ENCODE data around the gene ANGPTL1.

GRCh38 chr1:178918955-178919354 is 48.1 kb upstream of the ANGPTL1 start:
- TF ChIP-seq CTCF (conservative IDR thresholded peaks at IDR 0.05; ENCODE audit: low read depth in 2 of 2) (no peak), POLR2AphosphoS5 (IDR thresholded peaks at IDR 0.05; ENCODE audit: low read depth) (no peak), EZH2phosphoT487 (IDR thresholded peaks at IDR 0.05; ENCODE audit: unreplicated experiment) (no peak), ZNF331 (CRISPR knock-in tag; IDR thresholded peaks at IDR 0.05; ENCODE audit: low read depth) (no peak), EZH2 (IDR thresholded peaks at IDR 0.05; ENCODE audit: low read depth, unreplicated experiment) (no peak)

Measured in GM23338 (cell line).